Natural killer cell (primary cell): ENCODE data around the gene TMOD4. TPM values are rescaled to one million over a fixed set of nuclear protein-coding genes. Genes with fewer than 3 reads are reported as not detected.

ENCODE experiments used
- ATAC-seq, 3 donors: fragments of 150-1000 bp in 2 of 3; fragments of 200-7000 bp in 1 of 3; cut with Tn5 transposase; 1 replicate in 1 of 3; 2 replicates in 2 of 3; pipeline ENCODE4 v1.10.0; 2021; ENCODE audit warnings: mild to moderate bottlenecking in 2 of 3, moderate library complexity in 2 of 3
- DNase-seq, 2 donors: peaks; one replicate each; pipeline versions ENCODE4 v3.0.0 to v3.0.0-alpha.2; 2013 to 2021; ENCODE audit warnings: mixed read lengths in 1 of 2
- H3K27ac ChIP-seq: one replicate; pipeline ENCODE4 v1.5.1; 2013; ENCODE audit warnings: mild to moderate bottlenecking, low read length
- H3K27me3 ChIP-seq: one replicate; pipeline ENCODE4 v1.6.1; 2013; ENCODE audit warnings: low read length; ENCODE audit not compliant: control insufficient read depth, insufficient read depth
- H3K36me3 ChIP-seq: one replicate; pipeline ENCODE4 v1.6.1; 2013; ENCODE audit warnings: low read length; ENCODE audit not compliant: control insufficient read depth, insufficient read depth
- H3K4me1 ChIP-seq: one replicate; pipeline ENCODE4 v1.6.1; 2013; ENCODE audit warnings: low read length; ENCODE audit not compliant: control insufficient read depth, insufficient read depth
- H3K4me3 ChIP-seq: one replicate; pipeline ENCODE4 v1.5.1; 2013; ENCODE audit warnings: low read length
- H3K9me3 ChIP-seq: one replicate; pipeline ENCODE4 v1.6.1; 2013; ENCODE audit warnings: low read length; ENCODE audit not compliant: control insufficient read depth, insufficient read depth
- H3K27ac Mint-ChIP-seq, 2 donors: one replicate each; pipeline ENCODE4 v1.8.0; 2022; ENCODE audit warnings: mild to moderate bottlenecking in 2 of 2, mixed read lengths in 2 of 2, moderate library complexity in 1 of 2
- H3K27me3 Mint-ChIP-seq, 2 donors: one replicate each; pipeline ENCODE4 v1.8.0; 2022; ENCODE audit warnings: low read depth in 2 of 2, mixed read lengths in 2 of 2
- H3K36me3 Mint-ChIP-seq: one replicate; pipeline ENCODE4 v1.8.0; 2022; ENCODE audit warnings: mixed read lengths
- H3K4me1 Mint-ChIP-seq, 2 donors: one replicate each; pipeline ENCODE4 v1.8.0; 2022; ENCODE audit warnings: mixed read lengths in 2 of 2
- H3K4me3 Mint-ChIP-seq: one replicate; pipeline ENCODE4 v1.8.0; 2022; ENCODE audit warnings: mild to moderate bottlenecking, moderate library complexity, mixed read lengths
- H3K9me3 Mint-ChIP-seq, 2 donors: one replicate each; pipeline ENCODE4 v1.8.0; 2022; ENCODE audit warnings: mixed read lengths in 2 of 2
- CTCF ChIP-seq: fragments of 200-600 bp; IDR thresholded peaks from one replicate; pipeline ENCODE4 v1.8.0; 2022; ENCODE audit warnings: antibody characterized with exemption
- WGBS: methylation state at CpG from one replicate; pipeline ENCODE4 v1.1.7; 2013; ENCODE audit warnings: missing lambda C conversion rate; ENCODE audit not compliant: insufficient coverage; 5-methylcytosine and 5-hydroxymethylcytosine counted together
- intact Hi-C: fragments of 100-400 bp; cut with micrococcal nuclease; formaldehyde crosslinking; loops from one replicate; pipeline ENCODE4 v1.14.2; 2022
- total RNA-seq, 4 donors: library from RNA; stranded (reverse); fragments of 120-200 nt in 1 of 4; gene quantifications; one replicate each; pipeline versions ENCODE4 v1.2.3 to v1.2.4, GENCODE V29; 2013 to 2022

TMOD4 gene
- total RNA-seq, 3 donors from 2014 or later (not counting 1 experiment from before 2014, with no cell fraction given), result 2.6 to 3.8 TPM; not detected in 1

- intact Hi-C loops, result no loop called here
- no peak overlapping the region for H3K4me3 ChIP-seq
- H3K9me3 ChIP-seq, result no peaks in the 10 kb centered on the region
- TF ChIP-seq CTCF, result no peak
- H3K27me3 Mint-ChIP-seq, result no peaks in the 10 kb centered on the region
- peaks cover 28% of the 10 kb centered on the region for H3K36me3 ChIP-seq
- DNase-seq (no peak), ATAC-seq (no peak)
- peak overlapping the region; percentile 99 for H3K4me3 Mint-ChIP-seq
- H3K4me1 ChIP-seq, result peaks cover 22% of the 10 kb centered on the region
- H3K36me3 Mint-ChIP-seq, result peaks cover 7% of the 10 kb centered on the region
- no peaks in the 10 kb centered on the region for H3K9me3 Mint-ChIP-seq
- no peak overlapping the region for H3K27ac ChIP-seq
- H3K27ac Mint-ChIP-seq, result peak overlapping the region; percentile 94
- whole genome bisulfite sequencing, result 100% methylated on average over 6 of the region's 6 CpGs
- peaks cover 30 to 33% of the 10 kb centered on the region in 2 donors for H3K4me1 Mint-ChIP-seq
- no peaks in the 10 kb centered on the region for H3K27me3 ChIP-seq
Measured at GRCh38 chr1:151167116-151167515, 8.7 kb downstream of the TMOD4 start.

- TF ChIP-seq CTCF, result no peak
- 7% methylated on average over 15 of the region's 15 CpGs for WGBS
- Histone ChIP-seq H3K36me3 (peaks cover 28% of the 10 kb centered on the region), H3K27me3 (no peaks in the 10 kb centered on the region), H3K9me3 (no peaks in the 10 kb centered on the region), H3K4me1 (peaks cover 24% of the 10 kb centered on the region), H3K27ac (peak overlapping the region; percentile 68), H3K4me3 (peak overlapping the region; percentile 90)
- Mint-ChIP-seq H3K4me1 (peaks cover 30 to 39% of the 10 kb centered on the region in 2 donors), H3K27me3 (no peaks in the 10 kb centered on the region), H3K36me3 (peaks cover 7% of the 10 kb centered on the region), H3K4me3 (peak overlapping the region; percentile 99), H3K9me3 (no peaks in the 10 kb centered on the region), H3K27ac (peak overlapping the region; percentile 94)
- DNase-seq (no peak), ATAC-seq (no peak)
- intact Hi-C loops, result loop anchor here (1.0 kb wide), 1 partner anchor 24 kb away; the partner anchor contains the start of gene VPS72
Measured at GRCh38 chr1:151166505-151166956, 9.2 kb downstream of the TMOD4 start.

GRCh38 chr1:151165738-151166504 lies 9.9 kb downstream of the TMOD4 start, which contains the start of the genes LYSMD1 and SCNM1:
LYSMD1 (minus strand) TSS chr1:151165902; CDS start chr1:151165258, 644 bp downstream.
SCNM1 (plus strand) TSS chr1:151166144; CDS start chr1:151166153, 9 bp downstream.
- H3K36me3 ChIP-seq, result peaks cover 26% of the 10 kb centered on the region
- Mint-ChIP-seq H3K4me1 (peaks cover 30 to 42% of the 10 kb centered on the region in 2 donors), H3K27ac (peak within 1 kb of the TSS; percentile 94), H3K27me3 (no peaks in the 10 kb centered on the region), H3K9me3 (no peaks in the 10 kb centered on the region), H3K36me3 (peaks cover 7% of the 10 kb centered on the region), H3K4me3 (peak within 1 kb of the TSS; percentile 99)
- intact Hi-C loops, result loop anchor here (1.0 kb wide), 1 partner anchor 24 kb away; the partner anchor contains the start of gene VPS72
- no peak for TF ChIP-seq CTCF
- no peaks in the 10 kb centered on the region for H3K9me3 ChIP-seq
- DNase-seq (peak; percentile 91 to 99), ATAC-seq (peak; percentile 97 to 99 (median 98))
- H3K27ac ChIP-seq, result peak within 1 kb of the TSS; percentile 68
- H3K4me1 ChIP-seq, result peaks cover 27% of the 10 kb centered on the region
- peak within 1 kb of the TSS; percentile 90 for H3K4me3 ChIP-seq
- WGBS, result 1% methylated on average over 38 of the region's 38 CpGs
- H3K27me3 ChIP-seq, result no peaks in the 10 kb centered on the region
